BJ (cell line): ENCODE data around the gene CYSLTR2. TPM values are rescaled to one million over a fixed set of nuclear protein-coding genes. Genes with fewer than 3 reads are reported as not detected.

Experiments used
- CTCF ChIA-PET: fragments of 350-600 bp; formaldehyde crosslinking; extraction: SDS; loops from one replicate; lab custom pipeline; 2021; ENCODE audit warnings: antibody characterized with exemption, inconsistent platforms; lab: Yijun Ruan, JAX
- POLR2A ChIA-PET: fragments of 300-600 bp; sonication (Branson Sonifier 250); formaldehyde crosslinking; extraction: SDS; loops from one replicate; lab custom pipeline; 2021; ENCODE audit warnings: antibody characterized with exemption; lab: Charles Lee
- DNase-seq: peaks from one replicate; pipeline ENCODE4 v3.0.0-alpha.2; 2011; ENCODE audit warnings: low read depth
- H3K27me3 ChIP-seq: 2 replicates; pipeline ENCODE4 v1.6.0; 2011; ENCODE audit warnings: low read length; ENCODE audit not compliant: control insufficient read depth, insufficient read depth
- H3K36me3 ChIP-seq: 2 replicates; pipeline ENCODE4 v1.5.1; 2011; ENCODE audit warnings: low read length; ENCODE audit not compliant: control insufficient read depth, insufficient read depth
- H3K4me3 ChIP-seq: 2 replicates; pipeline ENCODE4 v1.5.1; 2011; ENCODE audit warnings: low read depth, mild to moderate bottlenecking, control low read depth, low read length
- CTCF ChIP-seq: IDR thresholded peaks from 2 replicates; pipeline ENCODE4 v1.5.1; 2011; ENCODE audit warnings: low read depth, mild to moderate bottlenecking, control low read depth, inconsistent platforms, low read length, moderate library complexity; ENCODE audit not compliant: insufficient read depth
- polyA plus RNA-seq: library from polyadenylated mRNA; depleted of rRNA; stranded (reverse); fragments of >200 nt; gene quantifications from 2 replicates; pipeline ENCODE4 v1.2.3, GENCODE V29; 2011

The CYSLTR2 gene
- polyA plus RNA-seq, 1 experiment = not detected

GRCh38 chr13:48737689-48738088 lies 84.0 kb downstream of the CYSLTR2 start:
- H3K4me3 ChIP-seq = no peak overlapping the region
- DNase-seq = no peak
- POLR2A ChIA-PET = no interaction called here
- no peaks in the 10 kb centered on the region for H3K36me3 ChIP-seq
- H3K27me3 ChIP-seq = peaks cover 14% of the 10 kb centered on the region
- CTCF ChIA-PET = interaction anchor here (1.2 to 2.0 kb wide), 2 partner anchors 11 to 543 kb away, joined by 4 to 7 read pairs; no protein-coding TSS in a partner anchor
- no peak for TF ChIP-seq CTCF

GRCh38 chr13:48738311-48738710 lies 84.6 kb downstream of the CYSLTR2 start:
- Histone ChIP-seq H3K36me3 (no peaks in the 10 kb centered on the region), H3K4me3 (no peak overlapping the region), H3K27me3 (peaks cover 14% of the 10 kb centered on the region)
- DNase-seq = no peak
- ChIA-PET CTCF (interaction anchor here (1.2 to 2.0 kb wide), 2 partner anchors 11 to 543 kb away, joined by 4 to 7 read pairs; no protein-coding TSS in a partner anchor), POLR2A (no interaction called here)
- TF ChIP-seq CTCF = no peak

DNA sequence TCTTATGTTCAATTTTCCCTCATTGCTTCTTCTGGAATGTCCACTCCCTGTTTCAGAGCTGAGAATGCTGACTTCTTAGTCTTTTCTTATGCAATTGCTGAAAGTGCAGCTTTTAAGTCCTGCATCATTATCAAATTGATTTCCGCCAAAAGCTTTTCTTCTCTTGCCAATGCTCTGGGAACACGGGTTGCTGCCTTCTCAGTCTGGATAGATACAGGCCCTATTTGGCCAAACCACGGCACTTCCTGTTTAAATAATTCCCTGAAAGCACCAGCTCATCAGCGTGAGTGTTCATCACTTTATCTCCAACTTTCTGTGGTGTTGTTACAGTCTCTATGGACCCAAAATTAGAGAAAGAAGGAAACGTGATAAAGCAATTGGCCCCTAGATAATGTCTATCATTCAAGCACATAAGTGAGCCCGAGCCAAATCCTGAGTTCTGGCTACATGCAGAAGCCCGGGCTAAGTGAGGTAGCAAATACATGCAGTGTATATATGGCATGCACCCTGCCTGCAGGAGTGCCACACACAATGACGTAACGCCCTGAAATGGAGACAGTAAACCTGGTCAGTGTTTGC lies 85.7 kb downstream of the CYSLTR2 start:
- Histone ChIP-seq H3K4me3 (no peak overlapping the region), H3K27me3 (peaks cover 14% of the 10 kb centered on the region), H3K36me3 (no peaks in the 10 kb centered on the region)
- CTCF ChIA-PET = interaction anchor here (1.2 to 2.0 kb wide), 2 partner anchors 10 to 20 kb away, joined by 3 to 7 read pairs; no protein-coding TSS in a partner anchor
- POLR2A ChIA-PET = no interaction called here
- TF ChIP-seq CTCF = no peak
- no peak for DNase-seq

DNA sequence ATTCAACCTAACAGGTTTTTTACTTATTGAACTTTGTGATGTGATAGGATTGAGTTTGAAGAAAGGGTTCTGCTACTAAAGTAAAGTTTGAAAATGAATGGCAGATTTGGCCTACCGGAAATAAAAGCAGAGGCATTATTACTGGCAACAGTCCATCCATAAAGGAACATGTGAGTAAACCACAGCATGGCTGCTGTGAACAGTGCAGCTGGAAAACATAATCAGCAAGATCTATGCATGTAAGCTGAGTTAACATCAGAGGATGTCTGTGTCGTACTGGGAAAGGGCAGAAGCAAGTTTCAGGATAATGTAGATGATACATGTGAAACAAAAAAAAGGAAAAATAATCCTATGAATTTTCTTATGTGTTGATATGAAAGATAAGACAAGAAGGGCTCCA lies 87.6 kb downstream of the CYSLTR2 start:
- no peak for DNase-seq
- H3K36me3 ChIP-seq = no peaks in the 10 kb centered on the region
- ChIA-PET CTCF (interaction anchor here (1.4 kb wide), 1 partner anchor 10 kb away, joined by 3 read pairs; no protein-coding TSS in a partner anchor), POLR2A (no interaction called here)
- H3K4me3 ChIP-seq = no peak overlapping the region
- peaks cover 11% of the 10 kb centered on the region for H3K27me3 ChIP-seq
- no peak for TF ChIP-seq CTCF

- DNase-seq = no peak
- no peak for TF ChIP-seq CTCF
- CTCF ChIA-PET = no interaction called here
- Histone ChIP-seq H3K4me3 (no peak overlapping the region), H3K27me3 (peaks cover 2% of the 10 kb centered on the region; the same call in 1 of the 2 replicates), H3K36me3 (no peaks in the 10 kb centered on the region)
- POLR2A ChIA-PET = no interaction called here
These were observed 93.1 kb downstream of the CYSLTR2 start for GRCh38 chr13:48746821-48747220.
